Measurements from ENCODE around the gene GALNT7.
"Not testable (repeated sequence)": the region's sequence is repeated elsewhere in the genome, so short reads cannot be mapped to it uniquely, and the experiment has no call there.

GALNT7 gene

GRCh38 chr4:173168396-173169177, at the start of gene GALNT7:
Gene GALNT7 (plus strand): TSS chr4:173168811. CDS start chr4:173168836, 25 bp downstream.
- H3K4me3 ChIP-seq (ENCODE audit: low read depth, low read length), result peak within 1 kb of the TSS; percentile 52
- in situ Hi-C loops (cut with HindIII; ENCODE audit: low sequenced_read_pairs), result no loop called here
- no peak for DNase-seq (ENCODE audit: low read depth)
- no peak for TF ChIP-seq CTCF (IDR thresholded peaks at IDR 0.05; ENCODE audit: low read depth, low read length, missing control alignments)

- DNase-seq (ENCODE audit: low read depth); H3K4me3 ChIP-seq (ENCODE audit: low read depth, low read length); in situ Hi-C loops (cut with HindIII; ENCODE audit: low sequenced_read_pairs): not testable (repeated sequence)
These were observed 49.8 kb upstream of the GALNT7 start for GRCh38 chr4:173118819-173119218.

GRCh38 chr4:173119818-173120217, 48.8 kb upstream of the GALNT7 start:
- in situ Hi-C loops (cut with HindIII; ENCODE audit: low sequenced_read_pairs), result no loop called here
- DNase-seq (ENCODE audit: low read depth), result no peak
- TF ChIP-seq CTCF (IDR thresholded peaks at IDR 0.05; ENCODE audit: low read depth, low read length, missing control alignments), result no peak
- H3K4me3 ChIP-seq (ENCODE audit: low read depth, low read length), result no peak overlapping the region

- no peak for TF ChIP-seq CTCF (IDR thresholded peaks at IDR 0.05; ENCODE audit: low read depth, low read length, missing control alignments)
- no peak for DNase-seq (ENCODE audit: low read depth)
- H3K4me3 ChIP-seq (ENCODE audit: low read depth, low read length), result no peak overlapping the region
- in situ Hi-C loops (cut with HindIII; ENCODE audit: low sequenced_read_pairs), result no loop called here
These were observed 47.5 kb upstream of the GALNT7 start for GRCh38 chr4:173121076-173121561.

GRCh38 chr4:173124209-173124865, 44.3 kb upstream of the GALNT7 start:
- TF ChIP-seq CTCF (IDR thresholded peaks at IDR 0.05; ENCODE audit: low read depth, low read length, missing control alignments), result no peak
- DNase-seq (ENCODE audit: low read depth), result no peak
- no peak overlapping the region for H3K4me3 ChIP-seq (ENCODE audit: low read depth, low read length)
- in situ Hi-C loops (cut with HindIII; ENCODE audit: low sequenced_read_pairs), result no loop called here

GRCh38 chr4:173125216-173125812, 43.3 kb upstream of the GALNT7 start:
- no peak for TF ChIP-seq CTCF (IDR thresholded peaks at IDR 0.05; ENCODE audit: low read depth, low read length, missing control alignments)
- in situ Hi-C loops (cut with HindIII; ENCODE audit: low sequenced_read_pairs), result no loop called here
- H3K4me3 ChIP-seq (ENCODE audit: low read depth, low read length), result no peak overlapping the region

More at GRCh38 chr4:173125216-173125812, 43.3 kb upstream of the GALNT7 start:
- DNase-seq (ENCODE audit: low read depth), result no peak

All from astrocyte of the cerebellum (primary cell).